KMS-11 (cell line): Measurements from ENCODE around the gene MAPK8IP1.
A peak's percentile ranks its signal among the peaks of the same experiment; 100 is the strongest.

ENCODE experiments used
- H2AFZ ChIP-seq: fragments of 200-600 bp; sonication (generic); 2 replicates; pipeline ENCODE4 v1.6.1; 2016; ENCODE audit warnings: antibody characterized with exemption, mixed run types, low read depth
- H3K27ac ChIP-seq: fragments of 200-600 bp; sonication (generic); 2 replicates; pipeline ENCODE4 v1.6.1; 2016; ENCODE audit warnings: mild to moderate bottlenecking, mixed run types
- H3K27me3 ChIP-seq: fragments of 200-600 bp; sonication (generic); 2 replicates; pipeline ENCODE4 v1.6.1; 2017; ENCODE audit warnings: mild to moderate bottlenecking, low read depth, mixed run types, moderate library complexity; ENCODE audit not compliant: insufficient read depth
- H3K36me3 ChIP-seq: fragments of 200-600 bp; sonication (generic); 2 replicates; pipeline ENCODE4 v1.6.1; 2017; ENCODE audit warnings: mild to moderate bottlenecking, mixed run types; ENCODE audit not compliant: insufficient read depth
- H3K4me1 ChIP-seq: fragments of 200-600 bp; sonication (generic); 2 replicates; pipeline ENCODE4 v1.6.1; 2016; ENCODE audit warnings: mild to moderate bottlenecking, low read depth, mixed run types; ENCODE audit not compliant: poor library complexity, severe bottlenecking
- H3K4me2 ChIP-seq: fragments of 200-600 bp; sonication (generic); 2 replicates; pipeline ENCODE4 v1.7.0; 2016; ENCODE audit warnings: mild to moderate bottlenecking, mixed run types
- H3K4me3 ChIP-seq: fragments of 200-600 bp; sonication (generic); IDR thresholded peaks from 2 replicates; pipeline ENCODE4 v1.6.1; 2017; ENCODE audit warnings: low read depth, low read length, mixed read lengths; ENCODE audit not compliant: insufficient read depth
- H3K79me2 ChIP-seq: fragments of 200-600 bp; sonication (generic); 2 replicates; pipeline ENCODE4 v1.6.1; 2016; ENCODE audit warnings: low read depth, mixed run types; ENCODE audit not compliant: insufficient read depth
- H3K9ac ChIP-seq: fragments of 200-600 bp; sonication (generic); 2 replicates; pipeline ENCODE4 v1.6.1; 2016; ENCODE audit warnings: mild to moderate bottlenecking, mixed run types
- H4K20me1 ChIP-seq: fragments of 200-600 bp; sonication (generic); 2 replicates; pipeline ENCODE4 v1.6.1; 2016; ENCODE audit warnings: mild to moderate bottlenecking, mixed run types; ENCODE audit not compliant: insufficient read depth
- TF ChIP-seq, protein P1 (sequence below): fragments of 200-600 bp; sonication (generic); conservative IDR thresholded peaks from 2 replicates; pipeline ENCODE4 v1.6.1; 2017; ENCODE audit warnings: low read depth, mild to moderate bottlenecking, antibody characterized with exemption, low read length, moderate library complexity, mixed read lengths

The MAPK8IP1 gene

DNA sequence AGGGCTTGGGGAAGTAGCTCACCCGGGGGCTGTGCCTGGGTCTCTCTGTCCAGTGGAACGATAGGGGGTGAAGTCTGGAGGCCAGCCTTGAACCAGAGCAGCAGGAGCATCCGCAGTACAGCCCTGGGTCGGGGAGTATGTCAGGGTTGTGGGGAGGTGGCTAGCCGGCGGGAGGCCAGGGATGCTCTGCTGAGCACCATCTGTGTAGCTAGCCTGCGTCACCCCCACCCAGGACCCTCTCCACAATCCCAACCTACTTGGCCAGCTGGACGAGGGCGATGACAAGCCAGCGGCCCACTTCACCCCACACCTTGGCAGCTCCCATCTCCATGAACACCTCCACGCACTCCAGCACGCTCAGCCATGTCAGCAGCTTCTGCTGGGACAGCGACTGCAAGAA, 30.0 kb downstream of the MAPK8IP1 start:
- no peak overlapping the region for H3K9ac ChIP-seq

DNA sequence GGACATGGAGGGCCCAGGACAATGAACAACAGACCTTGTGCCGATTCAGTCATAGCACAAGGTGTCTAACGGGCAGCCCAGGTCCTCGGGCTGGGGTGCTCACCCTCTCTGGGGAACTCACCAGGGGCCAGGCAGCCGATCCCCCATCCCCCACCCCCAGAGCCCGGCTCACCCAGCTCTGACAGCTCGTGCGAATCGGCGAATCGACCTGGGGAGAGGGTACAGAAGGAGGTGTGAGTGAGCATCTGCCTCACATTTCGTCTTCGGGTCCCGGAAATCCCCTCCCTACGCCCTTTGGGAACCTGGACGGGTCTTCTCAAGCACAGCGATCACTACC, 31.8 kb downstream of the MAPK8IP1 start:
- Histone ChIP-seq H3K27ac (peak overlapping the region; percentile 68), H3K4me1 (peaks cover 16% of the 10 kb centered on the region), H2AFZ (peak overlapping the region; percentile 89; the same call in 1 of the 2 replicates), H3K9ac (peak overlapping the region; percentile 41), H3K79me2 (peaks cover 14% of the 10 kb centered on the region), H3K27me3 (no peaks in the 10 kb centered on the region), H3K4me2 (peak overlapping the region; percentile 100), H3K36me3 (no peaks in the 10 kb centered on the region), H4K20me1 (no peaks in the 10 kb centered on the region), H3K4me3 (no peak overlapping the region)
- TF ChIP-seq, protein P1, sequence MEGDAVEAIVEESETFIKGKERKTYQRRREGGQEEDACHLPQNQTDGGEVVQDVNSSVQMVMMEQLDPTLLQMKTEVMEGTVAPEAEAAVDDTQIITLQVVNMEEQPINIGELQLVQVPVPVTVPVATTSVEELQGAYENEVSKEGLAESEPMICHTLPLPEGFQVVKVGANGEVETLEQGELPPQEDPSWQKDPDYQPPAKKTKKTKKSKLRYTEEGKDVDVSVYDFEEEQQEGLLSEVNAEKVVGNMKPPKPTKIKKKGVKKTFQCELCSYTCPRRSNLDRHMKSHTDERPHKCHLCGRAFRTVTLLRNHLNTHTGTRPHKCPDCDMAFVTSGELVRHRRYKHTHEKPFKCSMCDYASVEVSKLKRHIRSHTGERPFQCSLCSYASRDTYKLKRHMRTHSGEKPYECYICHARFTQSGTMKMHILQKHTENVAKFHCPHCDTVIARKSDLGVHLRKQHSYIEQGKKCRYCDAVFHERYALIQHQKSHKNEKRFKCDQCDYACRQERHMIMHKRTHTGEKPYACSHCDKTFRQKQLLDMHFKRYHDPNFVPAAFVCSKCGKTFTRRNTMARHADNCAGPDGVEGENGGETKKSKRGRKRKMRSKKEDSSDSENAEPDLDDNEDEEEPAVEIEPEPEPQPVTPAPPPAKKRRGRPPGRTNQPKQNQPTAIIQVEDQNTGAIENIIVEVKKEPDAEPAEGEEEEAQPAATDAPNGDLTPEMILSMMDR = no peak

More for the DNA sequence above, 30.0 kb downstream of the MAPK8IP1 start:
- H3K27me3 ChIP-seq = no peaks in the 10 kb centered on the region
- no peaks in the 10 kb centered on the region for H3K36me3 ChIP-seq
- H3K27ac ChIP-seq = no peak overlapping the region
- no peak overlapping the region for H3K4me3 ChIP-seq
- peaks cover 16% of the 10 kb centered on the region for H3K4me1 ChIP-seq
- no peaks in the 10 kb centered on the region for H4K20me1 ChIP-seq
- peaks cover 14% of the 10 kb centered on the region for H3K79me2 ChIP-seq
- TF ChIP-seq, protein P1 = no peak
- H3K4me2 ChIP-seq = no peak overlapping the region
- no peak overlapping the region for H2AFZ ChIP-seq

DNA sequence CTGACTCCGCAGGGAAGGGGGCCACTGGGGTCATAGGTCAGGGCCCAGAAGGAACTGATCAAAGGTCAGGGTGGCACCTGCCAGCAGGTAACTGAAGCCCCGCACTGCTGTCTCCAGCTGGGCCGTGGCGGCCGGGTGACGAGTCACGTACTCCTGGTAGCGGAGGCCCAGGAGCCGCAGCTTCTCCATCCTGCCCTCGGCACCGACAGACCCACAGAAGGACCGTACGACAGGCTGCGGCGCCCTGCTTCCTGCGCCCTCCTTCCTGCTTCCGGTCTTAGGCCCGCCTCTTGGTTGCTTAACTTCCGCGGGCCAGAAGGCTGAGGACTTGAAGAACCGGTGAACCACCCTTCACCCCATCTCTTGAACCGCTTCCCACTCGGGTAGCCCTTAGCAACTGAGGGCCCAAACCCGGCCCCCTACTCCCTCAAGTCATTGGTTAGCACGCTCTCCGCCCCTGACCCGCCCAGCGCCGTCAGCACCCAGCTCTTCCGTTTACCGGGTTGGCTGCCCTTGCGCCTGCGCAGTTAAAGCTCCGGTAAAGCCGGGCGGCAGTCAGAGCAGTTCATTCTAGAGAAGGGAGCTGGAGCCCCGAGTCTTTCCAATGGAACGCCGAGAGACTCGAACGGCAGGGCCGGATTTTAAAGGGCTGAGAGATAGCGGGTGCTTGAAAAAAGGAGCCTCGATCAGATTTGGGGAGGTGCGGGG, 32.3 kb downstream of the MAPK8IP1 start, which contains the start of gene PEX16:
TSS of gene PEX16 (minus strand) at position 255 of the 708 bp plus-strand sequence. CDS start at position 189, 66 bp downstream.
- Histone ChIP-seq H3K27ac (peak within 1 kb of the TSS; percentile 68), H3K4me3 (no peak within 1 kb of the TSS)

DNA sequence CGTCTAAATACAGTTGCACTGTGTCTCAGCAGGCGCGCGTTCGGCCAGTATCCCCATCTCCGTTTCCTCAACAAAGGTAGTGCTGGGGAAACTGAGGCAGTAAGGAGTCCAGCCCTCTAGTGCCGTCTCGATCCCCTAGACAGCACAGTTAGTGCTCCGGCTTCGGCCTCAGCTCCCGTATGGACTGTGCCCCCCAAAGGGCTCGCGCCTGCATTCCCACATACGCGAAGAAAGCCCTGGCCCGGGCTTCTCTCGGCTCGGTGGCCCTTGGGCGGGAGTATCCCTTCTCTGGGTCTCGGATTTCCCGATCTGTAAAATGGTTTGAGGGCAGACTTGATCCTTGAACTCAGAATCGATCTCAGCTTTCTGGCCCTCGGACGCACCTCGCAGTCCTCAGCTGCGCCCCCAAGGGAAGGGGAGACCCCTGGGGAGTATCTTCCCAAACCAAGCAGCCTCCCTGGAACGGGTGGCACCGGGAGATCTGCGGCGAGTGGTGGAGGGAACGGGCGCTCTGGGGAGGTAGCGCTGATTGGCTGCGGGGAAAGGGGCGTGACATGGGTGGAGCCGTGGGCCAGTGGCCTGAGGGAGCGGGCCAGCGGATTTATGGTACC, 33.0 kb downstream of the MAPK8IP1 start:
- Histone ChIP-seq H2AFZ (peak overlapping the region; percentile 89), H3K4me1 (peaks cover 16% of the 10 kb centered on the region), H3K27me3 (0 out of 2 replicates have a peak, but pooled peaks cover 5% of the 10 kb centered on the region)

More for the DNA sequence above, 32.3 kb downstream of the MAPK8IP1 start, which contains the start of gene PEX16:
- Histone ChIP-seq H2AFZ (peak within 1 kb of the TSS; percentile 89), H3K4me1 (peaks cover 16% of the 10 kb centered on the region), H3K9ac (peak within 1 kb of the TSS; percentile 41), H3K27me3 (no peaks in the 10 kb centered on the region), H3K4me2 (peak within 1 kb of the TSS; percentile 100), H4K20me1 (no peaks in the 10 kb centered on the region), H3K36me3 (no peaks in the 10 kb centered on the region), H3K79me2 (peaks cover 14% of the 10 kb centered on the region)
- TF ChIP-seq, protein P1 = no peak

More for the DNA sequence above, 33.0 kb downstream of the MAPK8IP1 start:
- Histone ChIP-seq H3K9ac (peak overlapping the region; percentile 41; the same call in 1 of the 2 replicates), H4K20me1 (no peaks in the 10 kb centered on the region), H3K27ac (peak overlapping the region; percentile 68), H3K4me3 (no peak overlapping the region), H3K4me2 (peak overlapping the region; percentile 94), H3K36me3 (no peaks in the 10 kb centered on the region), H3K79me2 (peaks cover 14% of the 10 kb centered on the region)
- TF ChIP-seq, protein P1 = no peak
